ENCODE measurements around the gene SMC3.
A peak's percentile ranks its signal among the peaks of the same experiment; 100 is the strongest.
"Not testable (repeated sequence)": the region's sequence is repeated elsewhere in the genome, so short reads cannot be mapped to it uniquely, and the experiment has no call there.

The SMC3 gene

DNA sequence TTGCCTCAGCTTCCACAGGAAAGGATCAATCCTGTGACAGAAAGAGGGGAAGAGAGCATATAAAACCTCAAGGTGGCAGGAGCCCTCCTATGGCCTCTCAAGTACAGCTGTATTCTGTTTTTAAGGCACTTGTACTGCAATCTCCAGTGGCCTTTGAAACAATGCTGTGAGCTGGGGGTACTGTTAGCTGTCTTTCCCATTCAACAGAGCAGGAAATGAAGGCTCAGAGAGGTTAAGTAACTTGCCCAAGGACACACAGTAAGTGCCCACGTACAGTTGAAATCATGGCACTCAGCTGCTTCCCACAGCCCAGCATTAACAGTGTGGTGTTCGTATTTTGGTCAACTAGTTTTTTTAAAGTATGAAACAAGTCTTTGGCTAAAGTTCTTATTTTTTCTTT lies 35.8 kb upstream of the SMC3 start:
- DNase-seq (ENCODE audit: low spot score) = no peak
- TF ChIP-seq, protein P1, sequence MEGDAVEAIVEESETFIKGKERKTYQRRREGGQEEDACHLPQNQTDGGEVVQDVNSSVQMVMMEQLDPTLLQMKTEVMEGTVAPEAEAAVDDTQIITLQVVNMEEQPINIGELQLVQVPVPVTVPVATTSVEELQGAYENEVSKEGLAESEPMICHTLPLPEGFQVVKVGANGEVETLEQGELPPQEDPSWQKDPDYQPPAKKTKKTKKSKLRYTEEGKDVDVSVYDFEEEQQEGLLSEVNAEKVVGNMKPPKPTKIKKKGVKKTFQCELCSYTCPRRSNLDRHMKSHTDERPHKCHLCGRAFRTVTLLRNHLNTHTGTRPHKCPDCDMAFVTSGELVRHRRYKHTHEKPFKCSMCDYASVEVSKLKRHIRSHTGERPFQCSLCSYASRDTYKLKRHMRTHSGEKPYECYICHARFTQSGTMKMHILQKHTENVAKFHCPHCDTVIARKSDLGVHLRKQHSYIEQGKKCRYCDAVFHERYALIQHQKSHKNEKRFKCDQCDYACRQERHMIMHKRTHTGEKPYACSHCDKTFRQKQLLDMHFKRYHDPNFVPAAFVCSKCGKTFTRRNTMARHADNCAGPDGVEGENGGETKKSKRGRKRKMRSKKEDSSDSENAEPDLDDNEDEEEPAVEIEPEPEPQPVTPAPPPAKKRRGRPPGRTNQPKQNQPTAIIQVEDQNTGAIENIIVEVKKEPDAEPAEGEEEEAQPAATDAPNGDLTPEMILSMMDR (IDR thresholded peaks at IDR 0.05; ENCODE audit: borderline replicate concordance, control extremely low read depth, extremely low read depth, insufficient read depth, missing control alignments) = no peak
- in situ Hi-C loops (cut with MboI; ENCODE audit: low sequenced_read_pairs, unreplicated experiment) = no loop called here

DNA sequence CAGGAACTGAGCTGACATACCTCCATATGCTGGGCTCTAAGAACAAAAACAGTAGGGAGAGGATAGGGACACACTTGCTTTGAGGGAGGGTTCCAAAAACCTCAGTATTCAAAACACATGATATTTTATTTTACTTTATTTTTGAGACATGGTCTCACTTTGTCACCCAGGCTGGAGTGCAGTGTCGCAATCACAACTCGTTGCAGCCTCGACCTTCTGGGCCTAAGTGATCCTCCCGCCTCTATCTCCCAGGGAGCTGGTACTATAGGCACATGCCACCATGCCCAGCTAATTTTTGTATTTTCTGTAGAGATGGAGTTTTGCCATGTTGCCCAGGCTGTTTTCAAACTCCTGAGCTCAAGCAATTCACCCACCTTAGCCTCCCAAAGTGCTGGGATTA lies 34.9 kb upstream of the SMC3 start:
- in situ Hi-C loops (cut with MboI; ENCODE audit: low sequenced_read_pairs, unreplicated experiment) = not testable (repeated sequence)

GRCh38 chr10:110533149-110533548 lies 34.3 kb upstream of the SMC3 start:
- in situ Hi-C loops (cut with MboI; ENCODE audit: low sequenced_read_pairs, unreplicated experiment) = no loop called here
- DNase-seq (ENCODE audit: low spot score) = no peak
- TF ChIP-seq, protein P1 (IDR thresholded peaks at IDR 0.05; ENCODE audit: borderline replicate concordance, control extremely low read depth, extremely low read depth, insufficient read depth, missing control alignments) = no peak

More for the DNA sequence above, 34.9 kb upstream of the SMC3 start:
- not testable (repeated sequence) for DNase-seq (ENCODE audit: low spot score)

DNA sequence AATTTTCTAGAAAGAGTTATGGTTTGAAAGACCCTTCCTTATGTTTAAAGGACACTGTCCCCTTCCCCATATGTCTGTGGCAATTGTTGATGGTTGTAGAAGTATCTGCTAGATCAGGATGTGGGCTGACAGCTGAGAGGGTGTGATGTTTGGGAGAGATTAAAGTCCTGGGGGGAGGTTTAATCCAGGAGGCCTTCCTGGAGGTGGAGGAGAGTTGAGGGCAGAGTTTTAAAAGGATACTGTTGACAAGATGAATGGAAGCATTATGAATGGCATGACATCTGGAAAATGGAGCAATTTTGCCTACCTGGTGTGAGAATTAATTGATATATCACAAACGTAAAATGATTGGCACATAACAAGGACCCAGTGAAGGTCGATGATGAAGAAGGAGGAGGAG lies 32.9 kb upstream of the SMC3 start:
- TF ChIP-seq, protein P1 (IDR thresholded peaks at IDR 0.05; ENCODE audit: borderline replicate concordance, control extremely low read depth, extremely low read depth, insufficient read depth, missing control alignments) = no peak
- in situ Hi-C loops (cut with MboI; ENCODE audit: low sequenced_read_pairs, unreplicated experiment) = no loop called here
- DNase-seq (ENCODE audit: low spot score) = no peak

DNA sequence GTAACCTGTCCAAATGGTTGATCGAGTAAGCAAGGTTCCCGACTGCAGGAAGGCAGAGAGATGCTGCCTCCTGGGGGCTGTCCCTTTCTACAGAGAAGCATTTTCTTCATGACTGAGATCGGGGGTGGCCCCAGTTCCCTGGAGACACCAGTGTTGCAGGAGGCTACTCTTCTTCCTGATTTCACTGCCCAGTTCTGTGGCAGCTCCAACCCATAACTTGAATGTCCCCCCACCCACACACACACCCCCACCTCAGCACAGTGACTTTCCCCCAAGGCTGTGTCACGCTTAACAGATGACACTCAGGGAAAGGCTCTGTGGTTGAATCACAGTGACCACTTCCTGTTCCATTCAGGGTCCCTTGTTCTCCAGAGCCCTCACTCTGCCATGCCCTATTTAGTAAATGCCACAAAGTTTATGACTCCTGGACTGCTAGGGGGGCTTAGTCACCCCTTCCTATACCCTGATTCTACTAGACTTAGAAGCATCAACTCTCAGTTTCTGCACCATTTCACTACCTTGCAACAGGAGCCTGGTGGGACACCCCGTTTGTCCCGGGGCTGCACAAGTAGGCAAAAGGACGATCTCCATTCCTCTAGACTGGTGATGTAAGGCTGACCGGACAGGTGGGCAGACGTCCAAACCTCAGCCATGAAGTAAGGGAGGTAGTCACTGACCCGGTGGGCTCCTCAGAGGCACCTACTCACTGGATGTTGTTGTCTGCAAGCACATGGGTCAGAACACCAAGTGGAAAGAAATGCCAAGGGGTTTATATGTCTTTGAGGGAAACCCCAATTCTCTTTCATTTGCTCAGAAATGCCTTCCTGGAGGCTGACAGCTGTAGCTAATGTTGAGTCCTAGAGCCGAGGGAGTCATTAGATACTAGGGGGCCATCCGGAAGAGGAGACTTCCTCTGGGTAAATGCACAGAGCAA lies 31.3 kb upstream of the SMC3 start:
- TF ChIP-seq, protein P1 (IDR thresholded peaks at IDR 0.05; ENCODE audit: borderline replicate concordance, control extremely low read depth, extremely low read depth, insufficient read depth, missing control alignments) = no peak
- DNase-seq (ENCODE audit: low spot score) = peak; percentile 65
- in situ Hi-C loops (cut with MboI; ENCODE audit: low sequenced_read_pairs, unreplicated experiment) = no loop called here

DNA sequence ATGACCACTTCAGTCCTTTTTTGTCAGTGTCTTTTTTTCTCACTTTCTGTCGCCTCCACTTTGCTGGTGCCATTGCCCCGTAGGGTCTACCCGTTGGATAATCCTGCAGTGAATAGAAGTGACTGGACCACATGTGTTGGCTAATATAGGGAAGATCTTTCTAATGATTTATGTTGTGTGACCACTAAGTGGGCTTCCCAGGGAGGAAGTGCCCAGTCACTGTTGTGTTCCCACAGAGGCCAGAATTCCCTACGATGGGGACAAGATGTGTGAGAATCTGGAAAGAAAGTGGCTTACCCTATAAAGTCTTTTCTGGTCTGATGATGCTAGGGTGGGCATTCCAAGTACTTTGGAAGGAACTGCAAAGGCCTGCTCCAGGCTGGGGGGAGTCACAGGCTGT lies 28.4 kb upstream of the SMC3 start:
- no peak for DNase-seq (ENCODE audit: low spot score)
- TF ChIP-seq, protein P1 (IDR thresholded peaks at IDR 0.05; ENCODE audit: borderline replicate concordance, control extremely low read depth, extremely low read depth, insufficient read depth, missing control alignments) = no peak
- in situ Hi-C loops (cut with MboI; ENCODE audit: low sequenced_read_pairs, unreplicated experiment) = no loop called here

DNA sequence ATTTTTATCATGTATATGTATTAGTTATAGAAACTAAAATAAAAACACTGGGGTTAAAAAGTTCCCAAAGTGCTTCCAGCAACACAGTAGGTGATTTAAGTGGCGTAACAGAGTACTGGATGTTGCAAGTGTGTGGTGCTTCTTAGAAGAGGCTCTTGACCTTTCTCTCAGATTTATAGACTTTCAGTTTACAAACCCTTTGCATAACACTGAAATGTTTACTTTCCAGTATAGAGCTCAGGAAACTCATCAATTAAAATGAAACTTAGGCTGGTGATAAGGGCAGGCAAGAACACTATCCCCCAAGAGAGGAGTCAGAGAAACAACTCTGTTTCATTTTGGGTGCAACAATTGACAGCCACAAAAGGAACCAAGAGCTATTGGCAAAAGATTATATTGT lies 27.5 kb upstream of the SMC3 start:
- DNase-seq (ENCODE audit: low spot score) = no peak
- in situ Hi-C loops (cut with MboI; ENCODE audit: low sequenced_read_pairs, unreplicated experiment) = loop anchor here (10.0 kb wide), 1 partner anchor 405 kb away; no protein-coding TSS in a partner anchor
- TF ChIP-seq, protein P1 (IDR thresholded peaks at IDR 0.05; ENCODE audit: borderline replicate concordance, control extremely low read depth, extremely low read depth, insufficient read depth, missing control alignments) = no peak

All from GM13976 (cell line).